NB4 (cell line): ENCODE results near the gene DPYSL4.

Source experiments
- CTCF ChIP-seq: IDR thresholded peaks from one replicate; pipeline ENCODE4 v1.5.1; 2012; ENCODE audit warnings: low read depth, low read length
- MAX ChIP-seq: IDR thresholded peaks from 2 replicates; pipeline ENCODE4 v1.6.1; 2011; ENCODE audit warnings: low read depth, low read length
- POLR2A ChIP-seq: IDR thresholded peaks from 2 replicates; pipeline ENCODE4 v1.6.1; 2011; ENCODE audit warnings: mild to moderate bottlenecking; ENCODE audit not compliant: insufficient read length; ENCODE audit errors: extremely low read depth

DNA sequence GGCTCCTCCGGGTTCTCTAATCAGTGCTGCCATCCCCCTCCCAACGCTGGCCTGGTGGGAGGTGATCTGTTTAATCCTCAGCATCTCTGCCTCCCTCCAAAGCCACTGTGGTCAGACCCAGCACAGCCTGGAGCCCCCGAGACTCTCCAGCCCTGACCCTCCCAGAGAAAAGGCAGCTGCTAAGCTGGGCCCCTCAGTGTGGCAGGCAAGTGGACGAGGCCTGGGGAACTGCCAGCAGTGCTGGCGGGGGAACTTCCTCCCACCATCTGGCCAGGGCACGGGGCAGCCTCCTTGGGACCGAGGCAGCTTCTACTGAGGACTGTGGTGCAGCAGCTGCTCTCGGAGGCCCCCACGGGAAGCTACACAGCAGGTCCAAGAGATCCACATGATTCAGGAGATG, 51.1 kb downstream of the DPYSL4 start:
- TF ChIP-seq CTCF: no peak
- TF ChIP-seq MAX: no peak
- TF ChIP-seq POLR2A: no peak
